ENCODE results near the gene BPIFA3.

The BPIFA3 gene

DNA sequence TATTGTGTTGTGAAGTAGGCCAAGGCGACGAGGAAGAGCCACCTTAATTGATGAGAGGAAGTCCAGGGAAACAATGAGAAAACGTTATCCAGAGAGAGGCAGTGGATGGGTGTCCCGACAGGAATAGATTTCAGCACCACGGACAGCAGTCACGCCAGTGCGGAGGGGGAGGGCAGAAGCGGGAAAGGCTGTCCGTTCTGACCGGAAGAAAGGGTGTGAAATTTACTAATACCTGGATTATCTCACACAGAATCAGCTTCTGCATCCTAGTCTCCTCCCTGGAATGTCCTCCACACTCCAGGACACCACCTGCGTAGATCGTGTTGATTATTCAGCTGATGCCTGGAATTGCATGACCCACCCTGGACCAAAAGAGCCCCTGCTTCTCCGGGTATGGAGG, 7.4 kb upstream of the BPIFA3 start:
- in situ Hi-C loops (cut with HindIII; ENCODE audit: low sequenced_read_pairs): no loop called here
- no peak overlapping the region for H3K4me3 ChIP-seq (ENCODE audit: low read depth, low read length)
- no peak for TF ChIP-seq CTCF (IDR thresholded peaks at IDR 0.05; ENCODE audit: low read depth, low read length)
- DNase-seq (ENCODE audit: low read depth, low spot score): peak; percentile 34

GRCh38 chr20:33210371-33210770, 6.8 kb upstream of the BPIFA3 start:
- TF ChIP-seq CTCF (IDR thresholded peaks at IDR 0.05; ENCODE audit: low read depth, low read length): no peak
- in situ Hi-C loops (cut with HindIII; ENCODE audit: low sequenced_read_pairs): no loop called here
- DNase-seq (ENCODE audit: low read depth, low spot score): no peak
- no peak overlapping the region for H3K4me3 ChIP-seq (ENCODE audit: low read depth, low read length)

- peak; percentile 26 for DNase-seq (ENCODE audit: low read depth, low spot score)
- peak; percentile 48 for TF ChIP-seq CTCF (IDR thresholded peaks at IDR 0.05; ENCODE audit: low read depth, low read length)
- in situ Hi-C loops (cut with HindIII; ENCODE audit: low sequenced_read_pairs): no loop called here
- H3K4me3 ChIP-seq (ENCODE audit: low read depth, low read length): no peak overlapping the region
These were observed 5.2 kb upstream of the BPIFA3 start for GRCh38 chr20:33211817-33212424.

DNA sequence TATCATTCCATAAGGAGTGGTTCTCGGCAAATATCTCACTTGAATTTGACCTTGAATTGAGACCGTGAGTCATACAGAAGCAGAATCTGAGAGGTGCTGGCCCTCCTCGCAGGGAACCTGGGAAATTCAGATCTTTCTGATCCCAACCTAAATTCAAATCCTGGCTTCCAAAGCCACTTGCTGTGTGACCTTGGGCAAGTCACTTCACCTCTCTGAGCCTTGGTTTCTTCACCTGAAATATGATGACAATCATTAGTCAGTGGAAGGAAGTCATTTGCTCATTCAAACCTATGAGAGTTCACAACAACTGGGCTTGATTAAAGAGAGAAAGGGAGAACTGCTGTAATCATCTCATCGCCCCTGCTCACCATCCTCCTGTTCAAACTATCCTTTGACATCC, 7.2 kb downstream of the BPIFA3 start:
- no peak for DNase-seq (ENCODE audit: low read depth, low spot score)
- in situ Hi-C loops (cut with HindIII; ENCODE audit: low sequenced_read_pairs): no loop called here
- no peak overlapping the region for H3K4me3 ChIP-seq (ENCODE audit: low read depth, low read length)
- no peak for TF ChIP-seq CTCF (IDR thresholded peaks at IDR 0.05; ENCODE audit: low read depth, low read length)

- no peak overlapping the region for H3K4me3 ChIP-seq (ENCODE audit: low read depth, low read length)
- in situ Hi-C loops (cut with HindIII; ENCODE audit: low sequenced_read_pairs): no loop called here
- no peak for TF ChIP-seq CTCF (IDR thresholded peaks at IDR 0.05; ENCODE audit: low read depth, low read length)
- DNase-seq (ENCODE audit: low read depth, low spot score): no peak
These were observed 12.7 kb downstream of the BPIFA3 start for GRCh38 chr20:33229843-33230242.

DNA sequence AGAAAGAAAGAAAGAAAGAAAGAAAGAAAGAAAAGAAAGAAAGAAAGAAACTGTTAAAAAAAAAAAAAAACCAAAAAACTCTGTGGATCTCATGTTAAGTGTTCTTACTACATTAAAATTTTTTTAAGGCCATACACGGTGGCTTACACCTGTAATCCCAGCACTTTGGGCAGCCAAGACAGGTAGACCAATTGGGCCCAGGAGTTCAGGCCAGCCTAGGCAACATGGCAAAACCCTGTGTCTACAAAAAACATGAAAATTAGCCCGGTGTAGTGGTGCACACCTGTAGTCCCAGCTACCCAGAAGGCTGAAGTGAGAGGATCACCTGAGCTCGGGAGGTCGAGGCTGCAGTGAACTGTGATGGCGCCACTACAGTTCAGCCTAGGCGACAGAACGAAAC, 14.1 kb downstream of the BPIFA3 start:
- in situ Hi-C loops (cut with HindIII; ENCODE audit: low sequenced_read_pairs): no loop called here
- no peak overlapping the region for H3K4me3 ChIP-seq (ENCODE audit: low read depth, low read length)
- TF ChIP-seq CTCF (IDR thresholded peaks at IDR 0.05; ENCODE audit: low read depth, low read length): no peak
- DNase-seq (ENCODE audit: low read depth, low spot score): no peak

All from astrocyte of the spinal cord (primary cell).